GM19468 (cell line): Measurements from ENCODE around the gene CPT1B.
"Not testable (repeated sequence)": the region's sequence is repeated elsewhere in the genome, so short reads cannot be mapped to it uniquely, and the experiment has no call there.

Experiments
- ATAC-seq: cut with Tn5 transposase; IDR thresholded peaks from one replicate; pipeline ENCODE4 v1.9.1; 2021; ENCODE audit warnings: mild to moderate bottlenecking, moderate library complexity, moderate number of reproducible peaks; ENCODE audit not compliant: unreplicated experiment; ENCODE audit errors: extremely low read depth

The CPT1B gene

GRCh38 chr22:50522208-50522805, 55.9 kb downstream of the CPT1B start:
- no peak for ATAC-seq

GRCh38 chr22:50521710-50522109, 56.5 kb downstream of the CPT1B start:
- ATAC-seq, result no peak

- ATAC-seq, result no peak
These were observed 57.3 kb downstream of the CPT1B start for GRCh38 chr22:50520826-50521453.

GRCh38 chr22:50520184-50520583, 58.0 kb downstream of the CPT1B start:
- not testable (repeated sequence) for ATAC-seq

GRCh38 chr22:50519151-50519550, 59.1 kb downstream of the CPT1B start:
- ATAC-seq, result no peak
